Left lobe of liver (tissue), 2 donors: Measurements from ENCODE around the gene GRID1. TPM values are rescaled to one million over a fixed set of nuclear protein-coding genes. Genes with fewer than 3 reads are reported as not detected.

Experiments
- ATAC-seq: fragments of 200-7000 bp; cut with Tn5 transposase; one replicate; pipeline ENCODE4 v1.9.1; 2020; ENCODE audit warnings: mild to moderate bottlenecking, moderate library complexity
- DNase-seq: peaks from one replicate; pipeline ENCODE4 v3.0.0-alpha.2; 2020; ENCODE audit warnings: low spot score
- total RNA-seq: library from RNA; stranded (reverse); gene quantifications from one replicate; pipeline ENCODE4 v1.2.1, GENCODE V29; 2021
- donor health status: DM: no; HTN: no; CAD: no; lungs with moderate emphysema.
- donor health status: DM: no; HTN: yes; CAD: no.

Gene GRID1
- total RNA-seq, 1 donor from 2014 or later, result 0.58 TPM

DNA sequence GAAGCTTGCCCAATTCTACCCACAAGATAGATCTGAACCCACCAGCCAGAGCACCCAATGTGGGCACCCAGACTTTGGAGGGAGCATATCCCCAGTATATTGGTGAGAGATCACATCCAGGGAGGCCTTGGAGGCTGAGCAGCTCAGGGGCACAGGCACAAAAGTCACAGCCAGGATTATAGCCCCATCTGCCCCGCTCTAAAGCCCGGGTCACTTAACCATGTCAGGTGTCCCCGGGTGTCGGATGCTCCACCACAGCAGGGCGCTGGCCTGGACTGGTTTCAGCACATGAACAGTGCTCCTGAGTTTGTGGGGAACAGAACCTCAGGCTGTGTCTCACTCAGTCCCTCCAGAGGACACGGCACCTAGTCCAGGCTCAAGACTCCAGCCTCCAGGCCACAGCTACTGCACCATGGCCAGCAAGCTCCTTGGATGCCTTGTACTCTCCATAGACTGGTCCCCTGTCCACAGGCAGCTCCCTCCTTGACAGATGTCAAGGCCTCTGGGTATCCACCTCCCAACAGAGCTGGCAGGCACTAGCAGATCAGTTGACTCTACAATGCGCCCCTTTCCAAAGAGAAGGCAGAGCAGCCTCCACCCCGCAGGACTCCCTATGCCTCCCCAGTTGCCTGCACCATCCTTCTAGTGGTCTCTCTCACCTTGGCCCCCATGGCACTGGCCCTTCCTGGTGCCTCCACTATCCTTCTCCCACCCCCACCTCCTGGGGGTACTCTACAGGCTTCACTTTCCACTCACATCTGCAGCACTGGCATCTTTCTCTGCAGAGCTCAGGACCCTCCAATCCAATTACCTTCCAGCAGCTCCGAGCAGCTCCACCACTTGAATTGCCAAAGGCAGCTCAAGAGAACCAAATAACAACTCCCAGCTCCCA is 306.0 kb downstream of the GRID1 start:
- ATAC-seq, result no peak
- DNase-seq, result no peak

- no peak for DNase-seq
- ATAC-seq, result no peak
Observed at GRCh38 chr10:86059892-86060291, 306.7 kb downstream of the GRID1 start.

DNA sequence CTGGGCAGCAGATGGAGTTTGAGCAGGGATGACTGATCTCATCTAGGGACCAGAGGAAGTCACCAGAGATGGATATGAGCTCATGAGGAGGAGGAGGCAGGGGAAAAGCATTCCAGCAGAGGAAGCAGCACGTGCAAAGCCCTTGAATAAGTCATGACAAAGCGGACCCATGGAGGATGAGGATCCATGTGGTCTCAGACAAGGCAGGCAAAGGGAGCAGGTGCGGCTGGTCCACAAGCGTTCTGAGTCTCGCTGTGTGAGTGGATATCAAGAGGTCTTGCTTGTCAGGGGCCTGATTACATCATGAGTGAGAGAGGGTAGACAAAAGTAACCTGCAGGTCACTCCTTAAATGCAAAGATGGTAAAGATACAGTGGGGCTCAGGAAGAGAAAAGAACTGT is 307.6 kb downstream of the GRID1 start:
- no peak for DNase-seq

GRCh38 chr10:86057708-86058107 is 308.9 kb downstream of the GRID1 start:
- DNase-seq, result no peak

More for the DNA sequence above, 307.6 kb downstream of the GRID1 start:
- ATAC-seq, result no peak

DNA sequence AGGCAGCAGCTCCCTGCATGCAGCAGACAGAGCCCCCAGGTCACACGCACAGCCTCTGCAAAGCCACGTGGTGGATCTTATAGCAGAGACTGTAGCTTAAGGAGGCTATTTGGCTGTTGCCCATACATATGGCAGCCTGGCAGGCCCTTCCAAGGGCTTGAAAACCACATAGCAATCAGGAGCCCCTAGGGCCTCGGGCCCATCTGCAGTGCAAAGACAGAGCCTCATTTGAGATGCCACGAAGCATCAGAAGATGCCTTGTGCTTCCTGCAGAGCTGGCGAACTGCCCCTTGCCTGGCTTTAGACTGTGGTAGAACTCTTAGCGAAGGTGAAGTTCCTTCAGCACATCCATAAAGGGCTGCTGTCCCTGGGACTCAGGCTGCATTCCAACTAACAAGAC is 309.9 kb downstream of the GRID1 start:
- no peak for DNase-seq

More at GRCh38 chr10:86057708-86058107, 308.9 kb downstream of the GRID1 start:
- ATAC-seq, result no peak

GRCh38 chr10:86055928-86056327 is 310.7 kb downstream of the GRID1 start:
- ATAC-seq, result no peak
- DNase-seq, result no peak

More for the DNA sequence above, 309.9 kb downstream of the GRID1 start:
- ATAC-seq, result no peak

DNA sequence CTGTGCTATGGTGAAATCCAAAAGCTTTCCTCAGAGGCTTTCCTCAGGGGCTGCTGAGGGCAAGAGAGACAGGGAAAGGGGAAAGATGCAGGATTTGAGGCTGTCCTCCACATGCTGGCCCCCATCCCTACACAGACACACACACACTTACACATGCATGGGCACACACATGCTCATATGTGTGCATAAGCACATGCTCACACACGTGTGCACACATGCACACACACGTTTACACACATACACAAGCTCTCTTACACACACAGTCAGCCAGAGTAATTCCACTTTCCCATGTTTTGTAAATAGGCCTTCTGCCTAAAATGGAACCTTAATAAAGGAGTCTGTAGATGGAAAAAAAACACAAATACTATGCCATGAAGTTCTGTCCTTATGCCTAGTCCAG is 312.9 kb downstream of the GRID1 start:
- DNase-seq (no peak), ATAC-seq (no peak)

DNA sequence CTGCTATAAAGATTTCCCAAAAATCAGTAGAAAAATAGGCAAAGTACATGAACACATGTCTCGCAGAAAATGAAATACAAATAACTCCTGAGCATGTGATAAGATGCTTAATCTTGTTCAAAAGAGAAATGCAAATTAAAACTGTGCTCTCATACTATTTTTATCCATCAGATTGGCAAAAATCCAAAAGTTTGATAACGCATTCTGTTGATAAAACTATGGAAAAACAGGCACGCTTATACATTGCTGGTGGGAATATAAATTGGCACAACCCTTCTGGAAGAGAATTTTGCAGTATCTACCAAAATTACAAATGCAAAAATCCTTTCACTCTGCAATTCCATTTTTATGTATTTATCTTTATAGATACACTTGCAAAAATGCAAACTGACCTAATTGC is 315.0 kb downstream of the GRID1 start:
- ATAC-seq, result no peak
- no peak for DNase-seq

GRCh38 chr10:86049442-86049841 is 317.2 kb downstream of the GRID1 start:
- DNase-seq (no peak), ATAC-seq (no peak)

- DNase-seq (no peak), ATAC-seq (no peak)
Observed at GRCh38 chr10:86048973-86049372, 317.6 kb downstream of the GRID1 start.

DNA sequence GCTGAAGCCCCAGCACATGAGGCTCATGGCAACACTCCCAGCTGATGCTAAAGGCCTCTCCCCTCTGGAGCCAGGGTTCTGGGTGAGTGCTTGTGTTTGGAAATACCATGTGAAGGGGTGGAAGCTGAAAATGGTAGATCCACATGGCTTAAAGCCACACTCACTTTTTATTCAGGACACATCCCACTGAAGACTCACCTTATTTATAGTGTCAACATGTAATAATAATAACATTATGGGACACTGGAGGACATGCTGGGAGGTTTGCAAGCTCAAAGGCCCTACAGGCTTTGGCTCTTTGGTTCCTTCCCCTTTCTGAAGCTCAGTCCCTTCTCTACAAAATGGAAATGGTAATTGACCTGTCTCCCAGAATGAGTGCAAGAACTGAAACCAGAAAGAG is 318.0 kb downstream of the GRID1 start:
- ATAC-seq (no peak), DNase-seq (no peak)

DNA sequence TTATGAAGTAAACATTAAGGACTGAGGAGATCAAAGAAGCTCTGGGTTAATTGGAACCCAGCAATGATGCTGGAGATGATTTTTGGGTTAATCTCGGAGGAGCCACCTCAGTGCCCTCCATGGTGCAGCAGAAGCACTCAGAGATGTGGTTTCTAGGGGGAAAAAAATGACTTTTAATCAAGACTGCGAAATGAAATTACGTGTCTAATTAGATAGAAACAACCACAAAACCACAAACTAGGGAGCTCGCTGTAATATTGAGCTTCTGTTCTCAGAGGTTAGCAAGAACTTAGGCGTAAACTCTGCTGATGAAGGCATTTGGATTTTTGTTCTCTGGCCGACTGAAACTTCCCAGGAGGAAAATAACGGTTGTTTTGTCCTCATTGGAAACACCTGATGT is 319.0 kb downstream of the GRID1 start:
- DNase-seq (no peak), ATAC-seq (no peak)

GRCh38 chr10:86046845-86047460 is 319.6 kb downstream of the GRID1 start:
- no peak for DNase-seq
- ATAC-seq, result no peak

- ATAC-seq (no peak), DNase-seq (no peak)
Observed at GRCh38 chr10:86045896-86046295, 320.7 kb downstream of the GRID1 start.

DNA sequence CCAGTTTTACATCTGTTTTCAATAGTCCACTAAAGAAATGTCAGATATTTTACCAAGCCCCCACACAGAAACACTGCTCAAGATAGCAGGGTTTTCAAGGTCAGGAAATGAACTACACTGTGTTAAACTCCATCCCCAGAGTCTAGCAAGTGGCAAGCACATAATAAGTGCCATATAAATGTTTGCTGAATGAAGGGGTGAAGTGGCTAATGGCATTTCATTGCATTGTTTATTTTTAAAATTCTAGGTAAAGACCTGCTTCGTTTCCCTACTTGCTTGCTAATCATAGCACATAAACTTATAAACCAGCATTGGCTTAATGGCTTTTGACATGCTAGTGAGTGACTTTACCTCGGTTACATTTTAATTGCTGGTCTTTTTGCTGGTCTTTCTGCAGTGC is 322.6 kb downstream of the GRID1 start:
- DNase-seq, result no peak

DNA sequence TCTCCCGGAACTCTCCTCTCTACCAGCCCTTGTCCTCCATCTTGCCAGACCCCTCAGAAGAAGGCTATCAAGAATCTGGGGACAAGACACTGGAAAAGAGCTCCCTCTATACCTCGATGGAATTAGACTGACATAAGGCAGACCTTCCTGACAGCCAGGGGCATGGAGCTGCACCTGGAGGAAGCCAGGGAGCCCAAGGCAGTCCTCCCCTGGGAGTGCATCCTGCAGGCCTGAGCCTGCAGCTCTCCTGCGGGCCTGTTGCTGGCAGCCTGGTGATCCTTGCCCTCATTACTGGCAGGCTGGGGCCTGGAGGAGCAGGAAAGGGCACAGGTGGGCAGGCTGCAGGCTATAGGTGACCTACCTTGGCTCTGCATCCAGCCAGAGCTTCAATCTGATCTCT is 323.4 kb downstream of the GRID1 start:
- DNase-seq (no peak), ATAC-seq (no peak)

More for the DNA sequence above, 322.6 kb downstream of the GRID1 start:
- no peak for ATAC-seq

GRCh38 chr10:86042161-86042560 is 324.4 kb downstream of the GRID1 start:
- DNase-seq (no peak), ATAC-seq (no peak)

GRCh38 chr10:86041116-86041515 is 325.5 kb downstream of the GRID1 start:
- ATAC-seq, result no peak
- no peak for DNase-seq

- ATAC-seq (no peak), DNase-seq (no peak)
Observed at GRCh38 chr10:86038371-86038770, 328.2 kb downstream of the GRID1 start.

- no peak for ATAC-seq
- no peak for DNase-seq
Observed at GRCh38 chr10:86037096-86037495, 329.5 kb downstream of the GRID1 start.

- ATAC-seq (no peak), DNase-seq (no peak)
Observed at GRCh38 chr10:86036544-86036831, 330.1 kb downstream of the GRID1 start.

DNA sequence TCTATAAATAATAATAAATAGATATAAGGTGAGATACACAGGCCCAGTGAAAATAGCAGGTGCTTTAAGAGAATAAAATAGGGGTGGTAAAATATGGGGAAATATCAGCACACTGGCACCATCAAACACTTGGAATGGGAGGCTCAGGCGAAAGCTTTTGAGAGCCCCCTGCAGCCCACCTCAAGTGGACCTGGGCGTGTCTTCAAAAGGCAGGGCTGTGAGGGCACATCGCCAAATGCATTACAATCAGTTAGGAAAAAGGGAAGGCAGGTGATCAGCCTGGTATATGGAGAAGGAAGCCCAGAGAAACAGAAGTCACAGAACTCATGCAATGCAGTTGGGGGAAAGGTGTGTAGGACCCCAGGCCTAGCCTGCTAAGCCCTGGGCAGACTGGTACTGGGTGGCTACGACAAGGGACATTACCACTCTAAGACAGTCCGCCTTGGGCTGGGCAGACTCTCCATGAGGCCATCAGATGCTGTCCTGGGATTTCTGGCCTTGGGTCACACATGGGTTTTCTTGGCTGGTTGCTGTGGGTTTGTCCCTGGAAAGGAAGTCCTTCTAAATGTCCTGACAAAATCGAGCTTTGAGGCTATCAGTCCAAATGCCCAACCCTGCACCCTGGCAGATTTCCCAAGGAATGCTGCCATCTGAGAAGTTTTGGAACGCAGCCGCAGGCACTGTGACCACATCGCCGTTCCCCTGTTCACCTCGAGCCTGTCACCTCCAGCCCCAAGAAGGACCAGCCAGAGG is 330.6 kb downstream of the GRID1 start:
- no peak for ATAC-seq
- DNase-seq, result no peak
